ENCODE data around the gene PCSK4. TPM values are rescaled to one million over a fixed set of nuclear protein-coding genes. Genes with fewer than 3 reads are reported as not detected.

Gene PCSK4
- total RNA-seq, 2 experiments from 2014 or later = 8.3 to 13.0 TPM

DNA sequence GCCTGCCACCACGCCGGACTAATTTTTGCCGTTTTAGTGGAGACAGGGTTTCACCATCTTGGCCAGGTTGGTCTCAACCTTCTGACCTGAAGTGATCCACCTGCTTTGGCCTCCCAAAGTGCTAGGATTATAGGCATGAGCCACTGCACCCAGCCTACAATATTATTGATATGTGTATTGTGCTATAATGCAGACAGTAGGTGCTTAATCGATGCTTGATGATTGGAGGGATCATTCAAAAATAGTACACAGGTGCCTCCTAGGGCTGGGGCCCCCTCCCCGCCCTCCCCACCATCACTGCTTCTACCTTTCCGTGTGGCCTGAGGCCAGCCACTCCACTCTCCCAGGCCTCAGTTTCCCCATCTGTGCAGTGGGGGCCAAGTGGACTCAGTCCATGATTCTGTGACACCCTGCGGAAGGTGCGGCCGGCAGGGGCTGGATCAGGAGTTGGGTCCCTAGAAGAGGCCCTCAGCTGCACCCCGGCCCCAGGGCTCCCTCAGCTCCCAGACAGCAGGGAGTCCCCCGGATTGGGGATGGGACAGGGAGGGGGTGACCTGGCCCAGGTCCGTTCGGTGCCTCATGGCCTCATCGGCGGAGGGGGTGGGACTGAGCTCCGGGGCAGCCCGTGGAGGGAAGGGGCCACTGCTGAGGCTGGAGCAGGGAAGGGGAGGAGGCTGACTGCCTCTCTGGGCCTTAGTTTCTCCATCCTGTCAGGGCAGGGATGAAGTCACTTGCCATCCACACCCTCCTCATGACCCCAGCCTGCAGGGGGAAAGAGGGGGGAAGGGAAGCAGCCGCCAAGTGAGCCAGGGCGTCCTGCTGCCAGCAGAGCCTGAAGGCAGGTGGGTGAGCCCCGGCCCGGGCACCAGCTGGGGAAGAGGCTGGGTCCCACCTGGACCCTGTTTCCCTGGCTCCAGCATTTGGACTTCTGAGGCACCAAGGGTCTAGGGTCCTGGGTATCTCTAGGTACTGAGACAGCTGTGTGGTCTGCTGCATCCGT is 21.5 kb upstream of the PCSK4 start:
- intact Hi-C loops (cut with micrococcal nuclease; ENCODE audit: unreplicated experiment) = no loop called here
- no TSS peak for BruUV-seq (replicated peaks)
- no peaks in the 10 kb centered on the region for H3K9me3 ChIP-seq (ENCODE audit: low read length)
- H3K27ac ChIP-seq (ENCODE audit: low read depth, low read length, poor library complexity, severe bottlenecking) = no peak overlapping the region
- no peak for DNase-seq (ENCODE audit: low spot score)
- no peaks in the 10 kb centered on the region for H3K79me2 ChIP-seq (ENCODE audit: insufficient read depth, low read depth, low read length)
- no peak overlapping the region for H3K4me3 ChIP-seq (ENCODE audit: low read depth, low read length, poor library complexity, severe bottlenecking)
- H3K9me2 ChIP-seq (ENCODE audit: insufficient read depth, low read length) = no peaks in the 10 kb centered on the region
- TF ChIP-seq, protein P1, sequence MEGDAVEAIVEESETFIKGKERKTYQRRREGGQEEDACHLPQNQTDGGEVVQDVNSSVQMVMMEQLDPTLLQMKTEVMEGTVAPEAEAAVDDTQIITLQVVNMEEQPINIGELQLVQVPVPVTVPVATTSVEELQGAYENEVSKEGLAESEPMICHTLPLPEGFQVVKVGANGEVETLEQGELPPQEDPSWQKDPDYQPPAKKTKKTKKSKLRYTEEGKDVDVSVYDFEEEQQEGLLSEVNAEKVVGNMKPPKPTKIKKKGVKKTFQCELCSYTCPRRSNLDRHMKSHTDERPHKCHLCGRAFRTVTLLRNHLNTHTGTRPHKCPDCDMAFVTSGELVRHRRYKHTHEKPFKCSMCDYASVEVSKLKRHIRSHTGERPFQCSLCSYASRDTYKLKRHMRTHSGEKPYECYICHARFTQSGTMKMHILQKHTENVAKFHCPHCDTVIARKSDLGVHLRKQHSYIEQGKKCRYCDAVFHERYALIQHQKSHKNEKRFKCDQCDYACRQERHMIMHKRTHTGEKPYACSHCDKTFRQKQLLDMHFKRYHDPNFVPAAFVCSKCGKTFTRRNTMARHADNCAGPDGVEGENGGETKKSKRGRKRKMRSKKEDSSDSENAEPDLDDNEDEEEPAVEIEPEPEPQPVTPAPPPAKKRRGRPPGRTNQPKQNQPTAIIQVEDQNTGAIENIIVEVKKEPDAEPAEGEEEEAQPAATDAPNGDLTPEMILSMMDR (conservative IDR thresholded peaks at IDR 0.05; ENCODE audit: low read length) = no peak
- TF ChIP-seq EZH2phosphoT487 (IDR thresholded peaks at IDR 0.05; ENCODE audit: borderline replicate concordance, low read depth, low read length) = no peak
- H3K4me2 ChIP-seq (ENCODE audit: low read length) = no peak overlapping the region
- H3K4me1 ChIP-seq (ENCODE audit: insufficient read depth, low read length, poor library complexity, severe bottlenecking) = peaks cover 4% of the 10 kb centered on the region
- ChIA-PET POLR2A (no interaction called here), CTCF (ENCODE audit: unreplicated experiment) (no interaction called here)
- H3K36me3 ChIP-seq (ENCODE audit: insufficient read depth, low read length) = no peaks in the 10 kb centered on the region
- H4K20me1 ChIP-seq (ENCODE audit: insufficient read depth, low read length) = no peaks in the 10 kb centered on the region
- H2AFZ ChIP-seq (ENCODE audit: low read length) = no peak overlapping the region

DNA sequence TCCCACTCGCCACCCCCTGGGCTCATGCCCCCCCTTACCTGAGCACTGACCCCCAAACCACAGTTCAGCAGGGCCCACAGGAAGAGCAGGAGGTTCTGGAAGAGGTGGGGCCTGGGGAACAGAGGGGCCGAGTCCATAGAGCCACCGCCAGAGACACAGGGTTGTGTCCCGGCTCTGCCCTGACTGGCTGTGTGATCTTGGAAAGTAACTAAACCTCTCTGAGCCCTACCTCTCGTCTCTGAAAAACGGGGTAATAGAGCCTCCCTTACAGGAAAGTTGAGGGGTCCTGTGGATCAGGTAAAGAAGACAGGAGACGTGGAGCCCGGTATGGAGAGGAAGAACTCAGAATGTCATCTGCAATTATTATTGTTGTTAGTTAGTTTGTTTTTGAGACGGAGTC is 20.7 kb upstream of the PCSK4 start:
- intact Hi-C loops (cut with micrococcal nuclease; ENCODE audit: unreplicated experiment) = no loop called here
- no peaks in the 10 kb centered on the region for H3K79me2 ChIP-seq (ENCODE audit: insufficient read depth, low read depth, low read length)
- ChIA-PET POLR2A (no interaction called here), CTCF (ENCODE audit: unreplicated experiment) (no interaction called here)
- H2AFZ ChIP-seq (ENCODE audit: low read length) = no peak overlapping the region
- DNase-seq (ENCODE audit: low spot score) = no peak
- no peak overlapping the region for H3K4me3 ChIP-seq (ENCODE audit: low read depth, low read length, poor library complexity, severe bottlenecking)
- TF ChIP-seq EZH2phosphoT487 (IDR thresholded peaks at IDR 0.05; ENCODE audit: borderline replicate concordance, low read depth, low read length) = no peak
- TF ChIP-seq, protein P1 (conservative IDR thresholded peaks at IDR 0.05; ENCODE audit: low read length) = no peak
- H3K27ac ChIP-seq (ENCODE audit: low read depth, low read length, poor library complexity, severe bottlenecking) = no peak overlapping the region
- no peaks in the 10 kb centered on the region for H3K9me2 ChIP-seq (ENCODE audit: insufficient read depth, low read length)
- no peaks in the 10 kb centered on the region for H3K36me3 ChIP-seq (ENCODE audit: insufficient read depth, low read length)
- H3K4me1 ChIP-seq (ENCODE audit: insufficient read depth, low read length, poor library complexity, severe bottlenecking) = peaks cover 4% of the 10 kb centered on the region
- no peaks in the 10 kb centered on the region for H3K9me3 ChIP-seq (ENCODE audit: low read length)
- H4K20me1 ChIP-seq (ENCODE audit: insufficient read depth, low read length) = no peaks in the 10 kb centered on the region
- BruUV-seq (replicated peaks) = no TSS peak
- no peak overlapping the region for H3K4me2 ChIP-seq (ENCODE audit: low read length)

DNA sequence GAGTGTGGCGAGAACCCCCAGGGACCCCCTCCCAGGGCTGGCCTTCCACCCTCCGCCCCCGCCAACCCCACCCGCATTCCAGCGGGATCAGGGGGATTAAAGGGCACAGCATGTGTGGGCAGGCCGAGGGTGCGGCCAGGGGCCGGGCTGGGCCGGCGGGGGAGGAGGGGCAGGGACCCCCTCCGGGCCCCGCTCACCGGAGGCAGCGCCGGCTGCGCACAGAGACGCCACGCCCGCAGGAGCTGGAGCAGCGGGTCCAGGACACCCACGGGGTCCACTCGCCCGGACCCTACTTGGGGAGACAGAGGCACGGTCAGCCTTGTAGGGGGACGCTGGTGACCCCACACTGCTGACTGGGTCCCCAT is 20.3 kb upstream of the PCSK4 start:
- no peak overlapping the region for H3K4me2 ChIP-seq (ENCODE audit: low read length)
- intact Hi-C loops (cut with micrococcal nuclease; ENCODE audit: unreplicated experiment) = no loop called here
- H3K4me1 ChIP-seq (ENCODE audit: insufficient read depth, low read length, poor library complexity, severe bottlenecking) = peaks cover 4% of the 10 kb centered on the region
- ChIA-PET CTCF (ENCODE audit: unreplicated experiment) (no interaction called here), POLR2A (no interaction called here)
- H3K36me3 ChIP-seq (ENCODE audit: insufficient read depth, low read length) = no peaks in the 10 kb centered on the region
- no peak overlapping the region for H3K4me3 ChIP-seq (ENCODE audit: low read depth, low read length, poor library complexity, severe bottlenecking)
- no peaks in the 10 kb centered on the region for H3K9me3 ChIP-seq (ENCODE audit: low read length)
- no peaks in the 10 kb centered on the region for H3K9me2 ChIP-seq (ENCODE audit: insufficient read depth, low read length)
- H3K79me2 ChIP-seq (ENCODE audit: insufficient read depth, low read depth, low read length) = no peaks in the 10 kb centered on the region
- TF ChIP-seq, protein P1 (conservative IDR thresholded peaks at IDR 0.05; ENCODE audit: low read length) = no peak
- TF ChIP-seq EZH2phosphoT487 (IDR thresholded peaks at IDR 0.05; ENCODE audit: borderline replicate concordance, low read depth, low read length) = no peak
- H2AFZ ChIP-seq (ENCODE audit: low read length) = no peak overlapping the region
- no peak for DNase-seq (ENCODE audit: low spot score)
- H3K27ac ChIP-seq (ENCODE audit: low read depth, low read length, poor library complexity, severe bottlenecking) = no peak overlapping the region
- H4K20me1 ChIP-seq (ENCODE audit: insufficient read depth, low read length) = no peaks in the 10 kb centered on the region
- no TSS peak for BruUV-seq (replicated peaks)

All from OCI-LY7 (cell line).